Stimulated activated CD8-positive, alpha-beta memory T cell treated with anti-CD3 and anti-CD28 coated beads, Interleukin-4, amount 100 ng/mL, for 4 hours (primary cell): ENCODE data around the gene CLCN5.
"Not testable (repeated sequence)": the region's sequence is repeated elsewhere in the genome, so short reads cannot be mapped to it uniquely, and the experiment has no call there.

Experiments used
- DNase-seq, 2 donors: peaks; one replicate each; pipeline ENCODE4 v3.0.0-alpha.2; 2020; ENCODE audit warnings: low read depth in 2 of 2, low spot score in 1 of 2

CLCN5 gene

GRCh38 chrX:49995107-49995731 lies 72.8 kb downstream of the CLCN5 start:
- no peak for DNase-seq

- no peak for DNase-seq
Measured at GRCh38 chrX:49995795-49996455, 73.5 kb downstream of the CLCN5 start.

GRCh38 chrX:49996474-49996873 lies 74.1 kb downstream of the CLCN5 start:
- no peak for DNase-seq

- DNase-seq = no peak
Measured at GRCh38 chrX:49999087-49999486, 76.7 kb downstream of the CLCN5 start.

GRCh38 chrX:50000937-50001542 lies 78.6 kb downstream of the CLCN5 start:
- DNase-seq = no peak

- no peak for DNase-seq
Measured at GRCh38 chrX:50002067-50002714, 79.8 kb downstream of the CLCN5 start.

- DNase-seq = no peak
Measured at GRCh38 chrX:50003467-50003866, 81.1 kb downstream of the CLCN5 start.

GRCh38 chrX:50003927-50004326 lies 81.5 kb downstream of the CLCN5 start:
- DNase-seq = no peak

GRCh38 chrX:50025591-50025990 lies 103.2 kb downstream of the CLCN5 start:
- not testable (repeated sequence) for DNase-seq

- no peak for DNase-seq
Measured at GRCh38 chrX:50035126-50035525, 112.7 kb downstream of the CLCN5 start.

- DNase-seq = no peak
Measured at GRCh38 chrX:50036426-50036825, 114.0 kb downstream of the CLCN5 start.

- DNase-seq = no peak
Measured at GRCh38 chrX:50045823-50046222, 123.4 kb downstream of the CLCN5 start.

- DNase-seq = no peak
Measured at GRCh38 chrX:50049228-50049627, 126.8 kb downstream of the CLCN5 start.

- DNase-seq = no peak
Measured at GRCh38 chrX:50054147-50054546, 131.8 kb downstream of the CLCN5 start.

GRCh38 chrX:50066318-50066937 lies 144.0 kb downstream of the CLCN5 start:
- no peak for DNase-seq

- no peak for DNase-seq
Measured at GRCh38 chrX:50067435-50068284, 145.3 kb downstream of the CLCN5 start.

GRCh38 chrX:50068285-50068563 lies 145.8 kb downstream of the CLCN5 start:
- DNase-seq = no peak

- no peak for DNase-seq
Measured at GRCh38 chrX:50068893-50069292, 146.5 kb downstream of the CLCN5 start.

GRCh38 chrX:50071494-50071893 lies 149.1 kb downstream of the CLCN5 start:
- no peak for DNase-seq

- DNase-seq = no peak
Measured at GRCh38 chrX:50072110-50072509, 149.7 kb downstream of the CLCN5 start.

GRCh38 chrX:50073601-50074000 lies 151.2 kb downstream of the CLCN5 start:
- no peak for DNase-seq
